ENCODE results near the gene FTO.

DNA sequence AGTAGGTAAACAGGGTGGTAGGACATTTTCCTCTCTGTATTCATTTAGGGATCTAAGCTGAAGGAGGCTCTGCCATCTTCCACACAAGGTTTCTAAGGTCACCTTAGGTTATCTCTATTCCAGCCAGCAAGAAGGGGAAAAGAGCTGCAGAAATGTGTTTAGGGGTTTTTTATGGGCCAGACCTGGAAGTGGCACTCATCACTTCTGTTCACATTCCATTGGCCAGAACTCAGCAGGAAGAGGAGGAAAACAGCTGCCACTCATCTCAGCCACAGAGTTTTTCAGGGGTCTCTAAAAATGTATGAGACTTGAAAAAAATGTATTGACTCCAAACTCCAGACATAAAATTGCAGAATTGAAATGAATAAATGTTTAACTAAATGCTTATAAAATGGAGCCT is 65.8 kb downstream of the FTO start:
- TF ChIP-seq CBX8 (IDR thresholded peaks at IDR 0.05; ENCODE audit: borderline replicate concordance, low read depth, low read length) (no peak), EGR1 (IDR thresholded peaks at IDR 0.05; ENCODE audit: borderline replicate concordance, low read depth, low read length) (no peak), ZNF274 (IDR thresholded peaks at IDR 0.05; ENCODE audit: borderline replicate concordance, extremely low read depth, low read length) (no peak), CREB1 (IDR thresholded peaks at IDR 0.05) (no peak), CEBPB (IDR thresholded peaks at IDR 0.05; ENCODE audit: low read depth, low read length) (no peak), POLR2A (IDR thresholded peaks at IDR 0.05; ENCODE audit: control extremely low read depth in 1 of 2, low read depth in 2 of 2, low read length in 2 of 2) (no peak), HDAC6 (IDR thresholded peaks at IDR 0.05; ENCODE audit: low read depth, low read length) (no peak), YY1 (IDR thresholded peaks at IDR 0.05; ENCODE audit: low read depth, low read length) (no peak), POLR2AphosphoS5 (IDR thresholded peaks at IDR 0.05; ENCODE audit: low read depth, low read length) (no peak), HDAC2 (IDR thresholded peaks at IDR 0.05; ENCODE audit: borderline replicate concordance in 1 of 2, low read depth in 2 of 2, low read length in 2 of 2) (no peak), RNF2 (IDR thresholded peaks at IDR 0.05; ENCODE audit: borderline replicate concordance, low read depth, low read length, missing control alignments, poor library complexity, severe bottlenecking) (no peak), SUZ12 (IDR thresholded peaks at IDR 0.05; ENCODE audit: low read length) (no peak)
- TF ChIP-seq, protein P1, sequence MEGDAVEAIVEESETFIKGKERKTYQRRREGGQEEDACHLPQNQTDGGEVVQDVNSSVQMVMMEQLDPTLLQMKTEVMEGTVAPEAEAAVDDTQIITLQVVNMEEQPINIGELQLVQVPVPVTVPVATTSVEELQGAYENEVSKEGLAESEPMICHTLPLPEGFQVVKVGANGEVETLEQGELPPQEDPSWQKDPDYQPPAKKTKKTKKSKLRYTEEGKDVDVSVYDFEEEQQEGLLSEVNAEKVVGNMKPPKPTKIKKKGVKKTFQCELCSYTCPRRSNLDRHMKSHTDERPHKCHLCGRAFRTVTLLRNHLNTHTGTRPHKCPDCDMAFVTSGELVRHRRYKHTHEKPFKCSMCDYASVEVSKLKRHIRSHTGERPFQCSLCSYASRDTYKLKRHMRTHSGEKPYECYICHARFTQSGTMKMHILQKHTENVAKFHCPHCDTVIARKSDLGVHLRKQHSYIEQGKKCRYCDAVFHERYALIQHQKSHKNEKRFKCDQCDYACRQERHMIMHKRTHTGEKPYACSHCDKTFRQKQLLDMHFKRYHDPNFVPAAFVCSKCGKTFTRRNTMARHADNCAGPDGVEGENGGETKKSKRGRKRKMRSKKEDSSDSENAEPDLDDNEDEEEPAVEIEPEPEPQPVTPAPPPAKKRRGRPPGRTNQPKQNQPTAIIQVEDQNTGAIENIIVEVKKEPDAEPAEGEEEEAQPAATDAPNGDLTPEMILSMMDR (IDR thresholded peaks at IDR 0.05; ENCODE audit: control extremely low read depth in 1 of 3, insufficient read depth in 1 of 3, low read depth in 1 of 3, low read length in 3 of 3), result no peak

Data from H1 (cell line).